ENCODE measurements around the gene DLG1.
A peak's percentile ranks its signal among the peaks of the same experiment; 100 is the strongest.
"Not testable (repeated sequence)": the region's sequence is repeated elsewhere in the genome, so short reads cannot be mapped to it uniquely, and the experiment has no call there.

The DLG1 gene

GRCh38 chr3:197239857-197240256 lies 58.6 kb downstream of the DLG1 start:
- DNase-seq: no peak

- DNase-seq: no peak
Measured at GRCh38 chr3:197238842-197239241, 59.6 kb downstream of the DLG1 start.

GRCh38 chr3:197237897-197238296 lies 60.5 kb downstream of the DLG1 start:
- no peak for DNase-seq

GRCh38 chr3:197236362-197236761 lies 62.0 kb downstream of the DLG1 start:
- no peak for DNase-seq

- no peak for DNase-seq
Measured at GRCh38 chr3:197234947-197235914, 63.2 kb downstream of the DLG1 start.

- DNase-seq: no peak
Measured at GRCh38 chr3:197231321-197231720, 67.1 kb downstream of the DLG1 start.

- DNase-seq: no peak
Measured at GRCh38 chr3:197229836-197230235, 68.6 kb downstream of the DLG1 start.

- no peak for DNase-seq
Measured at GRCh38 chr3:197229178-197229577, 69.2 kb downstream of the DLG1 start.

DNA sequence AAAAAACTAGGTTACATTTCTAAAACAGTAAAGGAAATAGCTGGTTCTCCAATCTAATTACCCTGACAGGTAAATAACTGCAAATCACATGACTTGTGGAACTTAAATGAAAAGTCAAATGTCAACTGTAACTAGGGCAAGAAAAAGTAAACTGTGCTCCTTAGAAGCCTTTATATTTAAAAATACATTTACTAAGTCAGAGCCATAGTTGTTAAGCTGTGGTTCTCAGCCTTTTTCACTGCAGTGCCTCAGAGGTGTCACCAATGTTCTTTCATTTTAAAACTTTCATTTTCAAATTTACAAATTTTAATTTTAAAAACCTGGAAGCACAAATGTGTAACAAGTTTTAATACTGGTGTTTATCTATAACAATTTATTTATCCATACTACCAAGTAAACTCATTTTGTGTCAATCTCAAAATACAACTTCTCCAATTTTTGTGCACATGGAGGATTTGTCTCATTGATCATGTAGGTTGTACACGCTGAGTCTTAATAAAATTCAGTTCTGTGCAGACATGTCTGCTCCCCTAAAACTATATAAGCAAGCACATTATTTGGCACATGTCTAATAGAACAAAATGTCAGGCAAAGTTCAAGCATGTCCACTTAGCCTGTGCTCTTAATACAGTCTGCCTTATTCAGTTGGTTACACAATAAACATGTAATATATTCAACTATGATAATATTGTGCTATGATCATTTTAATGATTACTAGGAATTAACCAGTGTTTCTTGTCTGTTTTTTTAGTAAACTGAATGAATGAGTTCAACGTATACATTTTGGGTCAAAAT lies 70.4 kb downstream of the DLG1 start:
- no peak for DNase-seq

DNA sequence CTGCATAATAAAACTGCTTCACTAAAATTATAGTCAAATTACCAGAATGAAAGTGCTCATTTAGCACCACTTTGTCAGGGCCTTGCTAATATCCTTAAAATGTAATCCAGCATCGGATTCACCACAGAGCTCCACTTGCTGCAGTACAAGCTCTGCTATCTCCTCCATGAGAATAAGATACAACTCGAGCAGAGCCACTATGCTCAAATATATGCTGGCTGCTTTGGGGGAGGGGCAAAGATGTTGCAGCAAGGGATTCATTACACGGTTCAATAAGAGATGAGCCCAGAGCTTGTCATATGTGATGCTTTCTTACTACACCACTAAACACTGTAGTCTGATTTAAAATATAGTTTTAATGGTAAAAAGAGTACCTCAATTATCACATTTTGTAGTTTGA lies 72.2 kb downstream of the DLG1 start:
- DNase-seq: peak; percentile 76

DNA sequence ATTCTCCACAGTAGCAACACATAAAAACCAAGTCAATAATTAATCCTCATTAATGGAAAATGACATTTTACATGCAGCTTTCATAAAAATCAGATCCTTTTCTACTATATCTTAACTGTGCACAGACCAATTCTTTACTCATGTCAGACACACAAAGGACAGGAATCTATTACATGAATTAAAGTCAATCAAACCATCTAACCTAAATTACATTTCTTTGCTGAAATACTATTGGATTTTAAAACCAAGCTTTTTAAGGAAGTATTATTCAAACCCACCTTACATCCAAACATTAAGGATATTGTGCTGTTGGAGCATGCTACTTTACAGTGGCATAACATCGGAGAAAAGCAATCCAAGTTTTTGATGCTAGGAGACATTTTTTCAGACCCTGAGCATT lies 72.8 kb downstream of the DLG1 start:
- no peak for DNase-seq

DNA sequence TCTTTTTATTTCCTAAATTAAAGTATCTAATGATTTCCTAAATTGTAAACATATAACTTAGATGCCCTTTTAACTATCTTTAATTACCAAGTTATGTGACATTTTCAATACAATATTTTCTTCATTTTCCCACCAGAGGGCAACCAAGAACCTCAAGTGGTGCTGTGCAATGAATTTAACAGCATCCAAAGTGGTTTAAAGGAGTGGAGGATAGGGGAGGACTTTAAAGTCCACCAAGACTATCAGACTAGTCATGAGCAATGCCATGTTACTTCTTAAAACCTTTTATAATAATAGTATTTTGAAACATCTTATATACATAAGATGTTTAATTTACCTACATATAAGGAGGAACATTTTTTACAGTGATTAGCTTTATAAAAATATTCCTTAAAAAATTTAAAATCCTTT lies 74.4 kb downstream of the DLG1 start:
- DNase-seq: peak; percentile 91

- DNase-seq: no peak
Measured at GRCh38 chr3:197222937-197223370, 75.5 kb downstream of the DLG1 start.

DNA sequence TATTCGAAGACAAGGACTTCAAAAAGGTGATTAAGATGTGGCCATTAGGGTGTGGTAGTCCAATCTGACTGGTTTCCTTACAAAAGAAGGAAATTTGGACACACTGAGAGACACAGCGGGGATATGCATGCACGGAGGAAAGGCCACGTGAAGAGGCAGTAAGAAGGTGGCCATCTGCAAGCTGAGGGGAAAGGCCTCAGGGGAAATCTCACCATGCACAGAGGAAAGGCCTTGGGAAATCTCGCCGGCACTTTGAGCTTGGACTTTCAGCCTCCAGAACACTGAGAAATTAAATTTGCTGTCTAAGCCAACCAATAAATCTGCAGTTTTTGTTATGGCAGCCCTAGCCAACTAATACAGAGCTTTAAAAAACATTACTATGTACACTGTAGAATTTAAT lies 78.8 kb downstream of the DLG1 start:
- DNase-seq: no peak

- DNase-seq: no peak
Measured at GRCh38 chr3:197218210-197218609, 80.2 kb downstream of the DLG1 start.

DNA sequence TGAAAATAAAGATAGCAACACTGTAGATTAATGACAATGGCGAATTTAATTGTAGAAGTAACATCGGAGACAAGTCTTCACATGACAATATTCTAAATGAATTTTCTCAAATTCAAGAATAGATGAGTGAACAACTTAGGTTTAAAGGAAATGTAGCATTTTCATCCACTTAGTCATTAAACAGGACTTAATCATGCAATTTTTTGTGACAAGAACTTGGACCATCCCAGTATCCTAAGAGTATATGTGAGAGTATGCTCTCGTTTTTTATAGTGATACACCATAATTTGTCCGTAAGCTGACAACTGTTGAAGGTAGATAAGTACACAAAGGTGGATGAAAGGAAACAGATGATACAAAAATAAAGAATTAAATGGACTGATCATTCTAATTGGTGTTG lies 81.5 kb downstream of the DLG1 start:
- no peak for DNase-seq

DNA sequence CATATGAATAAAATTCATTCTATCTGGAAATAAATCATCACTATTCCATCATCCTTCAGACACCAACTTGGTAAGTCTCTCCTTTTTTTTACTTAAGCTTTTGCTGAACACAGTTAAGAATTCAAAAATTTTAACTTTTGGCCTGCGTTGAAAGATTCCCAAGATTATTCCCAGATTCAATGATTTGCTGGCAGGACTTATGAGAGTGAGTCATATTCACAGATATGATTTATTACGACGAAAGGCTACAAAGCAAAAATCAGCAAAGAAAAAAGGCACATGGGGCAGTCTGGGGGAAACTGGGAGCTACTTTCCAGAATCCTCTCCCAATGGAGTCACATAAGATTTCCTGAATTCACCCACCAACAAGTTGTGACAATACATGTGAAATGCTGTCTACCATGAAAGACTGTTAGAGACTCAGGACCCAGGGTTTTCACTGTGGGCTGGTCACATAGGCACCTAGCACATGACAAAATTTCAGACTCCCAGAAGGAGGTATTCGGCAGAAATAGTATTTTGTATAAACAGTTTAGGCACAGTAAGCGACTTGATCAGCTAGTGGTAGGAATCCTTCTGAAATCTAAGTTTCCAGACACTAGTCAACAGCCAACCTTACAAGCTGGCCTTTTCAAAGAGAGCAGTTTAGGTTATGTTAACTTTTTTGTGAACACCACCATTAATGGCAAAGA lies 82.1 kb downstream of the DLG1 start:
- DNase-seq: no peak

- DNase-seq: no peak
Measured at GRCh38 chr3:197212290-197212689, 86.1 kb downstream of the DLG1 start.

DNA sequence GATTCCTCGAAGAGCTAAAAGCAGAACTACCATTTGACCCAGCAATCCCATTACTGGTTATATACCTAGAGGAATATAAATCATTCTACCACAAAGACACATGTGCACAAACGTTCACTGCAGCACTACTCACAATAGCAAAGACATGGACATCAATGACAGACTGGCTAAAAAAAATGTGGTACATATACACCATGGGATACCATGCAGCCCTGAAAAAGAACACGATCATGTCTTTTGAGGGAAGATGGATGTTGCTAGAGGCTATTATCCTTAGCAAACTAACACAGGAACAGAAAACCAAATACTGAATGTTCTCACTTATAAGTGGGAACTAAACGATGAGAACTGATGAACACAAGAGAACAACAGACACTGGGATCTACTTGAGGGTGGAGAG lies 86.7 kb downstream of the DLG1 start:
- not testable (repeated sequence) for DNase-seq

GRCh38 chr3:197209366-197210260 lies 88.8 kb downstream of the DLG1 start:
- DNase-seq: no peak

DNA sequence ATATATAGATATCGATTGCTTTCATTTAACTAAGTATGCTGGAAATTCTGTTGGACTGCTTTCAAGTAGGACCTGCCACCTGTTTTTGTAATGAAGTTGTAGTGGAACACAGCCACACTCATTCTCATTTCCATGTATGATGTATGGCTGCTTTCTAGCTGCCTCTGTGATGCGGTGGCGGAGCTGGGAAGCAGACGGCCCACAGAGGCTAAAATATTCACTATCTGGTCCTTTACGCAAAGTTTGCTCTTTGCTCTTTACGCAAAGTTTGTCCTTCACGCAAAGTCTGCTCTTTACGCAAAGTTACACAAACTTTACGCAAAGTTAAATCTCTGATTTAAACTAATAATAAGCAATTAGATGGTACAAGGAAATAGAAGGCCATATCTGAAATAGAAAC lies 91.5 kb downstream of the DLG1 start:
- no peak for DNase-seq

DNA sequence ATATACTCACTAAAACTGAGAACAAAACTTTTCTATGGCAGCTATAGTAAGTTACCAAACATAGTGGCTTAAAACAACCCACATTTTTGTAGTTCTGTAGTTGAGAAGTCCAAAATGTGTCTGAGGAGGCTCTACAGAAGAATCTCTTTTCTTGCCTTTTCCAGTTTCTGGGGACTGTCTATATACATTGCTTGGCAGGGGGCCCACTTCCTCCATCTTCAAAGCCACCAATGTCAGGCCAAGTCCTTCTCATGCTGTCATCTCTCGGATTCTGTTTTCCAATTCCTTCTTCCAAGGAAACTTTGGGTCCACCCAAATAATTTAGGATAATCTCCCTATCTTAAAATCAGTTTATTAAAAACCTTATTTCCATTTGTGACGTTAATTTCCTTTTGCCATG lies 92.7 kb downstream of the DLG1 start:
- DNase-seq: no peak

Data from NCI-H510A treated with DMSO at 0.1 percent for 48 hours (cell line).